ENCODE measurements around the gene PAK4. TPM values are rescaled to one million over a fixed set of nuclear protein-coding genes. Genes with fewer than 3 reads are reported as not detected.

Gene PAK4
- total RNA-seq, 1 experiment from 2014 or later, result 10.8 TPM

DNA sequence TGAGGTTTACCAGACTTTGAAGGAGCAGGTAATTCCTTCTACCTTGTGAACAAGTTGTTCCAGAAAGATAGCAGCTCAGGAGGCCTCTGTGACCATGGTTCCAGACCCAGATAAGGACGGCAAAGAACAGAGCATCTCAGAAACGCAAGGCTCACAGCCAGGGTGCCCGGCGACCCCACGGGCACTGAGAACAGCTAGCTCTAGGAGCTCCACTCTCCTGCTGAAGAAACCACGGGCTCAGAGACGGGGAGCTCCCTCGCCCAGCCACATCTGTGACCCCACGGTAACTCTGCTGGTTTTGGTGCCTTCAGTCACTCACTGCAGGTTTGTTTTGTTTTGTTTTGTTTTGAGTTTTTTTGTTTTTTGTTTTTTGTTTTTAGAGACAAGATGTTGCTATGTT, 55.2 kb downstream of the PAK4 start:
- DNase-seq (ENCODE audit: low read depth), result no peak

DNA sequence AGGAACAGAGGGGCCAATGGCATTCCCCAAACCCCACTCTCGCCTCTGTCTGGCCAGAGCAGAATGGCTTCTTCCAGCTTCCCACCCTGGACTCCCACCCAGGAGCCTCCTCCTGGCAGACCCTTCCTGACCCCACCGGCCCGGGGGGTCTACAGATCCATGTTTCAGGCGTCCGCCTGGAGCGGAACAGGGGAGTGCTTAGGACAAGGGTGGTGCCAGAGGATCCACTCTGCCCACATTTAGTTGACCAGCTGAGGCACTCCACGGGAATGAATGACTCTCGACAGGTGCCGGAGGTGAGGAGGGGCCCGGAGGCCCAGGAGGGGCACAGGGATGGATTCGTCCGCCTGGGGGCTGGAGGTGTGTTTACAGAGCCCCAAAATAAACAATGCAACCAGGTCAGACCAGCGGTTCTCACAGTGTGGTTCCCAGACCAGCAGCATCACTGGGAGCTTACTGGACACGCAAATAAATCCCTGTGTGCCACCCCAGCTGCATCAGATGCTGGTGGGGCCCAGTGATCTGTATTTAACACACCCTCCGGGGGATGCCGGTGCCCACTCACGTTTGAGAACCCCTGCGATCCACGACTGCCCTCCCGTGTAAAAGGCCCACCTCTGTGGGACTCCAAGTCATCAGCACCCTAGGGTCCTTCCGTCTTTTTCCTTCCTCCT, 56.1 kb downstream of the PAK4 start:
- DNase-seq (ENCODE audit: low read depth), result no peak

DNA sequence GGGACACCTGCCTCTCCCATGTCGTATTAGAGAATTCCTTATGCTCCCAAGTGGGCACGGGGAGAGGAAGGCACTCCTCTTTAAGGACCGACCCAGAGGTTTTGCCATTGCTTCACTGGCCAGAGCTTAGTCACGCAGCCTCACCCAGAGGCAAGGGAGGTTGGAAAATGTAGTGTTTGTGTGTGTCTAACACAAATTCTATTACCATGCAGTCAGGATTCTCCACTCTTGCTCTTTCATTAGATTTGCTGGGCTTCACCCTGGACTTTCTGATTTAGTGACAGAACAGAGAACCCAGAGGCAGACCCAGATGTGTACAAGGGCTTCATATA, 56.6 kb downstream of the PAK4 start:
- no peak for DNase-seq (ENCODE audit: low read depth)

DNA sequence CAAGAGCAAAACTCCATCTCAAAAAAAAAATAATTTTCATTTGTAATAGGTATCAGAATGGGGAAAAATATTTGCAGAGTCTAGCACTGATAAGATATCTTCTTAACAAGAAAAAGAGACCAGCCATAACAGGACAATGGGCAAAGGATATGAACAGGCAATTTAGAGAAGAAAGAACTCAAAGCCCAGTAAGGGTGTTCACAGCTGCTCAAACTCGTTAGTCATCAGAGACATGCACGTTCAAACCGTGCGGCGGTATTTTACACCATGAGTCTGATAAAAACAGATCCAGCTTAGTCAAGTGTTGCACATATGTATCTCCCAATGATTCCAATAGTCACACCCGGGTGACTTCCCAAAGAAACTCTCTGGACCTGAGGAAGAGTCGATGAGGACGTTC, 57.5 kb downstream of the PAK4 start:
- DNase-seq (ENCODE audit: low read depth), result peak; percentile 35

GRCh38 chr19:39186391-39186790, 60.8 kb downstream of the PAK4 start:
- no peak for DNase-seq (ENCODE audit: low read depth)

GRCh38 chr19:39187552-39187943, 62.0 kb downstream of the PAK4 start:
- no peak for DNase-seq (ENCODE audit: low read depth)

- DNase-seq (ENCODE audit: low read depth), result peak; percentile 15
These were observed 63.4 kb downstream of the PAK4 start for GRCh38 chr19:39188960-39189359.

GRCh38 chr19:39190768-39191167, 65.2 kb downstream of the PAK4 start:
- no peak for DNase-seq (ENCODE audit: low read depth)

DNA sequence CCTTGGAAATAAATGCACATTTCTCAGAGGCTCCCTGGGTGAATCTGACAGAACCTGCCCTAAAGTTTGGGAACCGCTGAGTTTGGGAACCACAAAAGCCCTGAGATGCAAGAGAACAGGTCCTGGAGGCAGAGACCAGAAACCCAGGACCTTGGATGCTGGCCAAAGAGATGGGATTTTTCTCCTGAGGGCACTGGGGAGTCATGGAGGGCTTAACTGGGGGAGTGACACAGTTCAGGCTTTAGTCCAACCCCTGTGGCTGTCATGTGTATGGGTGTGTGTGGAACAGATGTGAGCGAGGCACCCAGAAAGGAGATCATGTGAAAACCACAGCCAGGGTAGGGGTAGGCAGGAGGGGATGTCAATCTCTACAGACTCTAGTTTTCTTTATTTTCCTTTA, 67.3 kb downstream of the PAK4 start:
- DNase-seq (ENCODE audit: low read depth), result no peak

DNA sequence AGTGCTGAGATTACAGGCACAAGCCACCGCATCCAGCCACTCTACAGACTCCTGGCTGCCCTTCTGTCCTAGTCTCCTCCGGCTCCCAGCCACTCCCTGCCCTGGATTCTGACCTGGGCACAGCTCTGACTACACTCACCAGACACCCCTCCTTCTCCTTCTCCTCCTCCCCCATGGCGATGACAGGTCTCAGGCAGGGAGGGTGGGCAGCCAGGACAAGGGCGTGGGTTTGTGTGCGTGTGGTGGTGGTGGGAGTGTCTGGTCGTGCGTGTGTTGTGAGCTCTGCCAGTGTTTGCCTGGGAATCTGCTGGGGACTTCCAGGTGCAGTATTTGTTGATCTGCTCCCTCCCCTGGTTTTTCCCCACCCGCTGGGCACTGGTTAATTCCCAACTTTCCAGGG, 68.2 kb downstream of the PAK4 start:
- DNase-seq (ENCODE audit: low read depth), result no peak

- no peak for DNase-seq (ENCODE audit: low read depth)
These were observed 69.4 kb downstream of the PAK4 start for GRCh38 chr19:39194832-39195542.

- no peak for DNase-seq (ENCODE audit: low read depth)
These were observed 70.2 kb downstream of the PAK4 start for GRCh38 chr19:39195755-39196154.

DNA sequence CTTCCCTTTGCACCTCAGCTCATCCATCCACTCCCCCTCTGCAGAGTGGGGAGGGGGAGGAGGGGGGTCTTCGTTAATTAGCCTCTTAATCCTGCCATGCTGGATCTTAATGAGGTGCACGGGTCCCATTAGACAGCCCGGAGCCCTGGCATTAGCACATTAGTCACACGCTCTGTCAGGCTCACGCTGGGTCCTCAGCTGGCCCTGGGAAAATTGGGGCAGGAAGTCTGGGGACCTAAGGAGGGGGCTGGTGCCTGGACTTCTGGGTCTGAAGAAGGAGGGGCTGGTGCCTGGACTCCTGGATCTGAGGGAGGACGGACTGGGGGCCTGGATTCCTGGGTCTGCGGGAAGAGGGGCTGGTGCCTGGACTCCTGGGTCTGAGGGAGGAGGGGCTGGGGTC, 70.7 kb downstream of the PAK4 start:
- DNase-seq (ENCODE audit: low read depth), result no peak

GRCh38 chr19:39196860-39197562, 71.4 kb downstream of the PAK4 start, which contains the start of gene NCCRP1:
Gene NCCRP1, plus strand, starts transcription at chr19:39196964. Its CDS starts 19 bp downstream, at chr19:39196983.
- no peak for DNase-seq (ENCODE audit: low read depth)

DNA sequence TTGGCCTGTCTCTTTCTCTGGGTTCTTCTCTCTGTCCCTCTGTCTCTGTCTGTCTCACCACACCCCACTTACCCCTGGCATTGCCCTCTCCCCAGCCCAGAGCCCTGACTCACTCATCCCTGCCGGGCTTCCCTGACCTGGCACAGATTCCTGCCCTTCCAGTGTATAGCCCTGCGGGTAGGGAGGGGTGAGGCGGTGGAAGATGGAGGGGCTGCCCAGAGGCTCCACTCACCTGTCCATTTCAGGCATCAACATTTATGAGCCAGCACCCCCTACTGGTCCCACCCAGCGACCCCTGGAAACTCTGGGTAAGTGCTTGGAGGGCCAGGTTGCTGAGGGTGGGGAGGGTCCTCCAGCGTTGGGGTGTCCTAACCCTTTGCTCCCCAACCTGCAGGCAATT, 72.2 kb downstream of the PAK4 start:
- no peak for DNase-seq (ENCODE audit: low read depth)

DNA sequence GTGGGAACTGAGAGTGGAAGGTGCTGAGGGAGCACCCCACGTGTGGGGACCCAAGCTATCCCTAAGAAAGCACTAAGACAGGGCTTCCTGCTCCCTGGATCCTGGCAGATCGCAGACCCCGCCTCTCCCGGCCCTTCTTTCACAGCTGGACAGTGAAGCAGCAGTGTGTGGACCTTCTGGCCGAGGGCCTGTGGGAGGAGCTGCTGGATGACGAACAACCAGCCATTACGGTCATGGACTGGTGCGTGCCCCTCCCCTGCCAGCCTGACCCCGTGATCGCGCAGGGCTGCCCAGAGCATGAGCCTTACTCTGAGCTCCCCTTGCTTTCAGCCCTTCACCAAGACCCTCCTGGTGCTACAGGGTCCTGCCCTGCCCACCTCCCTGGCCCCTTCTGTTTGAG, 73.4 kb downstream of the PAK4 start:
- peak; percentile 67 for DNase-seq (ENCODE audit: low read depth)

DNA sequence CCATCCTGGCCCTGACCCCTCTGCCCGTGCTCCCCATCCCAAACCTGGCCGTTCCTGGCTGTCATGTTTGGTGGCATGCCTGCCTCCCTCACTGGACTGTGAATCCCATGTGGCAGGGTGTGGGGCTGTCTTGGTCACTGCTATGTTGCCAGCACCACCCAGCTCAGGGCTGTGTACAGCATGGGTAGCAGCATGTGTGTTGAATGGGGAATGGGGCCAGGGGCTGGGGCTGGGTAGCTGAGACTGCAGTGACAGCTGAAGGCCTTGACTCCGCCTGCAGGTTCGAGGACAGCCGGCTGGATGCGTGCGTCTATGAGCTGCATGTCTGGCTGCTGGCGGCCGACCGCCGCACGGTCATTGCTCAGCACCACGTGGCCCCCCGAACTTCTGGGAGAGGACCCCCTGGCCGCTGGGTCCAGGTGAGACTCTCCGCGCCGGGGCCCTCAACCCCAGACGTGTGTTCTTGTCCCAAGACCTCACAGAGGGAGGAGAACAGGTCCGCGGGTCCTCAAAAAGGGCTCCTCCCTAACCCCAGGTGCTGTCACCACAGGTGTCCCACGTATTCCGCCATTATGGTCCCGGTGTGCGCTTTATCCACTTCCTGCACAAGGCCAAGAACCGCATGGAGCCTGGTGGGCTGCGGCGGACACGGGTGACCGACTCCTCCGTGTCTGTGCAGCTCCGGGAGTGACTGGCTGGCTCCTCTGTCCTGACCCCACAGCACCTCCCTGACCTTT, 74.6 kb downstream of the PAK4 start:
- DNase-seq (ENCODE audit: low read depth), result no peak

DNA sequence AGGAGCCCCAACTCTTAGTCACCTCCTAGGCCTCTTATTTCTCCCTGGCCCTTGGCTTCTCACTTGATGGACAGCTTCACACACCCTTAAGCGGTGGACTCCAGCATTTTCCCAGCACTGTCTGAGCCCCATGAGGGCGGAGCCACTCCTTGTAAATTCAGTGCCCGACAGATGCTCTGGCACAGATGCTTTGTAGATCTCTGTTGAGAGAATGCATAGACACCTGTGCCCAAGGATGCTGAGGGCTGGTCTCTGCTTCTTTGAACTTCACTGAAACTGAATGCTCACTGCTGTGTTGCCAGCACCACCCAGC, 75.2 kb downstream of the PAK4 start:
- DNase-seq (ENCODE audit: low read depth), result no peak

DNA sequence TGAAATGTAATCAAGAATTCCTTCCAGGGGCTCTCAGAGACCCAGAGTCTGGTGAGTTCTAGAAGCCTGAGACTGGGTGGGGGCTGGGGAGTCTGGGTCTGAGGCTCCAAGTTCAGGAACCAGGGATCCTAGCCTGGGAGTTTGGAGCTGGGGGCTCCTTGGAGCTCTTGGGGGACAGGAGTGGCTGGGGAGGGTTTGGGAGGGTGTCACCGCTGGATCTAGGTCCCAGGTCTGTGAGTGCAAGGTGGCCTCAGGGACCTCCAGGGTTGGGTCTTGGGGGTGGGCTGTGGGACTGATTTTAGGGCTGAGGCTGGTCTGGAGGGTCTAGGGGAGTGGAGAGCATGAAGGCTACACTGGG, 77.4 kb downstream of the PAK4 start:
- DNase-seq (ENCODE audit: low read depth), result no peak

- DNase-seq (ENCODE audit: low read depth), result no peak
These were observed 78.1 kb downstream of the PAK4 start, which contains the start of gene SYCN for GRCh38 chr19:39203372-39204341. Gene SYCN, minus strand, starts transcription at chr19:39204263. Its CDS starts 9 bp downstream, at chr19:39204254.

DNA sequence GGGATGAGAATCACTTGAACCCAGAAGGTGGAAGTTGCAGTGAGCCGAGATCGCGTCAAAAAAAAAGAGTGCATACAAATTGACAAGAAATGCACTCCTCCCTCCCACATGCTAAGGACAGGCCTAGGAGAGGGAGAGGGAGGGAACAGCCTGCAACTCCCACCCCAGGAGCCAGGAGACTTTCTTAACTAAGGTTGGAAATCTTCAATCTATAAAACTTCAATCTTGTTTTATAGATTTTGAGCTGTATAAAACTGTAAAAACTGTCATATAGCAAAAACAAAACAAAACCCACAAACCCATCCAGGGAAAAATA, 79.8 kb downstream of the PAK4 start:
- no peak for DNase-seq (ENCODE audit: low read depth)

Data from LHCN-M2 (cell line).